Pulmonary artery endothelial cell (primary cell): ENCODE results near the gene BMP2K. TPM values are rescaled to one million over a fixed set of nuclear protein-coding genes. Genes with fewer than 3 reads are reported as not detected.
"Not testable (repeated sequence)": the region's sequence is repeated elsewhere in the genome, so short reads cannot be mapped to it uniquely, and the experiment has no call there.

ENCODE experiments used
- DNase-seq: peaks from one replicate; pipeline ENCODE4 v3.0.0-alpha.2; 2011; ENCODE audit warnings: low read depth, low spot score
- total RNA-seq: library from RNA; depleted of rRNA; stranded (reverse); fragments of >200 nt; gene quantifications from 2 replicates; pipeline ENCODE4 v1.2.3, GENCODE V29; 2014

Gene BMP2K
- total RNA-seq, 1 donor from 2014 or later, result 32.2 TPM

GRCh38 chr4:78846258-78846657 lies 70.1 kb downstream of the BMP2K start:
- DNase-seq, result no peak

DNA sequence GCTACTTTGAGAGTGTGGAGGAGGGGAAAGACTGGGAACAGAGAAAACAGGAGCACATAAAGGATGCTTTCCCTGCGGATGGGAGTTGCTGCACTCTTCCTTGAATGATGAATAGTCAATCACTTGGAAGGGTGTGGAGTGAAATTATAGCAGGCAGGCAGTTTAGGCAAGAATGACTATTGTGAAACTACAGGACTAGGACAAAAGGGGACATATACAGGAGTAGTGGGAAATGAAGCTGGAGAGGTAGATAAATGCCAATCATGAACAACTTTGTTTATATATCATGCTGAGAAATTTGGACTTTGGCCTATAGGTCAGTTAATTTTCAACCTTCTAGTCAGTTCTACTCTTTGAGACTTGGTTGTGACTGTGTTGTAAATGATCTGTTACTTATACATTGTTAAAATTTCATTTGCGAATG lies 86.2 kb downstream of the BMP2K start:
- no peak for DNase-seq

DNA sequence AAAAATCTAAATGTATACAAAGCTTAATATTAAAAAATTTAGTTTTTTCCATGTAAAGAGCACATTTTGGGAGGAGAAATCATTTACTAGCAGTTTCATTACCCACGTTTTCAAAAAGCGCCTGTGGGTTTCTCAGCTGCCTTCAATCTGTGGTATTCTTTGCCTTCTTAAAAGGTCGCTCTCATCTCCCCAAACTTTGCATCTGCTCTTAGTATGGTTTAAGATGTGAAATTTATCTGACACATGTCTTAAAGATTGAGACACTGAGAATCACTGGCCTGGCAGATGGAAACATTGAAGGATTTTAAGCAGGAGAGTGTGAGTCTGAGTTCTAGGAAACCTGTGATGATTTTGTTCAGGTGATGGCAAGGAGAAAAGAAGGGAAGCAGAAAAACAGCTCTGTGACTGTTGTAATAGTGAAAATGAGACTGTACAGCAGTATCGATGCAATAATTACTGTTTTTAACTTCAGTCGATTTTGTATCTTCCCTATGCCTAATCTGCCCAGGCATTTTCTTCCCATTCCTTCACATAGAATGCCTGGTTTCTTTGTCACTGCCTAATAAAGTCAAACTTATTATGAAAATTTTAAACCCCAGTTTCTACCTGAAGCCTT lies 87.2 kb downstream of the BMP2K start:
- DNase-seq, result no peak

DNA sequence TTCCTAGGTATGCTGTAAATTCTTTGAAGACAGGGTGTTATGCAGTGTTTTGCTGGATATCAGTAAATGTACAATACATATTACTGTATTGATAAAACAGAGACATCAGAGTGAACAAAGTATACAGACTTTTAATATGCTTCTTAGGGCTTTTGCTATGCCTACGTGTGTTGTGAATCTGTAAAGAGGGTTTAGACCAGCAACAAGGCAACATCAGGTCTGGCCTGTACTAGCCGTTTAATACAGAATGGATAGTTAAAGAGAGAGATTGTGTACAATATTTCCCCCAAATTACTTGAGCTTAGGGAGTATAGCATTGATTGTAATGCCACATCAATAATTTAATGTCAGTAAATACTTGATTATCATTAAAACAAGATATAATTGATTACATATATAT lies 87.8 kb downstream of the BMP2K start:
- DNase-seq, result no peak

DNA sequence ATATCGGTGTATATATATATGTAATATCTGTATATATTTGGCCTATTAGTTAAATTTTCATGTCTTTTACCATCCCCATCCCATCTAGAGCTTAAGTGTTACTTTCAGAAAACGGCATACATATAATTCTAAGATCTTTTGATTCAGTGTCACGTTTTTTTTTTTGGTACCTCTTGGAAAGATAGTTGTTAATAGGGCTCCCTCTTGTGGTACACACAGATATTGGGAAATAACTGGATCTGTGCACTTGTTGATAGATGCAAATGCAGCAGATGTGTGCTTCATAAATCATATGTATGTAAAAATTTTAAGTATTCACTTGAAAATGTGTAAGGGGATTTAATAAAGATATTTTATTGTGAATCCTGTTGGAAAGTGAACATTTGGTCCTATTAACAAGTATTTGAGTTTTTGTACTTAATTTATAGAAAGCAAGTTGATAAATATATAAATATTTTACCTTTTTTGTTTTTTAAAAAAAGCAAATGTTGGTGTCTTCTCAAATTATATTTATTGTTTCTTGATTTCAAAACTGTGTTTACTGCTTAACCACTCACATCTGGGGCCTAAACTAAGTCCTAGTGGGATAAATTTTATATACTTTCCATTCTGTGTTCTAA lies 88.4 kb downstream of the BMP2K start:
- peak; percentile 50 for DNase-seq

DNA sequence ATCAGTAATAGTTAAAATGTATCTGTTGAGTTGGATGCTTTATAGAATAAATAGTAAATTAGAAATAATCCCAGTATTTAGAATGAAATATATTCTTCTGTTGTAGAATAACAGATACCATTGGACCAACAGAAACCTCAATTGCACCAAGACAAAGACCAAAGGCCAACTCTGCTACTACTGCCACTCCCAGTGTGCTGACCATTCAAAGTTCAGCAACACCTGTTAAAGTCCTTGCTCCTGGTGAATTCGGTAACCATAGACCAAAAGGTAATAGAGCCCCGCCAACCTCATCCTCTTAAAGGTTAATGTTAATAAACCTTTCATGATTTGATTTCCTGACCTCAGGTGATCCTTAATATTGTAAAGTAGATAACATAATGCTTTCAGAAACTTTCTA lies 89.3 kb downstream of the BMP2K start:
- DNase-seq, result no peak

- DNase-seq, result not testable (repeated sequence)
These were observed 92.6 kb downstream of the BMP2K start for GRCh38 chr4:78868712-78869111.

- DNase-seq, result no peak
These were observed 93.9 kb downstream of the BMP2K start for GRCh38 chr4:78870056-78870455.

- DNase-seq, result no peak
These were observed 100.6 kb downstream of the BMP2K start for GRCh38 chr4:78876568-78877320.

GRCh38 chr4:78878031-78878430 lies 101.9 kb downstream of the BMP2K start:
- no peak for DNase-seq

- DNase-seq, result no peak
These were observed 104.8 kb downstream of the BMP2K start for GRCh38 chr4:78880874-78881492.

- DNase-seq, result no peak
These were observed 109.4 kb downstream of the BMP2K start for GRCh38 chr4:78885598-78885997.

DNA sequence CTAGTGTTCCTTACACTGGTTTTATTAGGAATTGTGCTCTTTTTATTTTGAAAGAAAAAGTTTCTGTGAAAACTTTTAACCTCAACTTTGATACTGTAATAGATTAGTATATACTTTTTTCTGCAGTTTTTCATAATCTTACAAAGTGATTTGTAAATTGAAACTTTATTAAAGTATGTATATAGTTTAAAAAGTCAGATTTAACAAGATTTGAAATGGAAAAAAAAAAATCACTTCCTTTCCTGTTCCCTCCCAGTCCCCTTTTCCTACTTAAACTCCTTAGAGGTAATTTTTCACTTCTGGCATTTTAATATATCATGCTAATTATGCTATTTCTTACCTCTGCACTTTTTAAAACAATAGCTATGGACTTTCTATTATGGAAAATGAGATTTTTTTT lies 113.8 kb downstream of the BMP2K start:
- DNase-seq, result no peak

GRCh38 chr4:78899302-78899701 lies 123.2 kb downstream of the BMP2K start:
- no peak for DNase-seq

GRCh38 chr4:78901882-78902281 lies 125.7 kb downstream of the BMP2K start:
- DNase-seq, result no peak

GRCh38 chr4:78902298-78902697 lies 126.1 kb downstream of the BMP2K start:
- no peak for DNase-seq

GRCh38 chr4:78904143-78904542 lies 128.0 kb downstream of the BMP2K start:
- DNase-seq, result no peak

DNA sequence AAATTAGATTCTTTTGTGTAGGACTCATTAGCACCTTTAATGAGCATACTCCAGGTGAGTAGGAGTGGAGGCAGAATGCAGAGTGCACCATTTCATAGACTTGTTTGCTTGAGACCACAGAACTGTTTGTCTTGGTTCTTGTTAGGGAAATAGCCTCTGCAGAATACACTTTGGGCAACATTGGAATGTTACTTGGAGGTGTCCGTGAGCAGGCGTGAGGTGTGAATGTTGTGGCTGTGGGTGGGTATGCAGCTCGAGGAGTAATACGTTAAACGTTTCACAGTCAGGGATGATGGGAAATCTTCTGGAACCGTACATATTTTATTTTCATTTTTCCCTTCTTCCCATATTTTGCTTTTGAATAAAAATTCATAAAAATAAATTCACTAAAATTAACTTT lies 131.5 kb downstream of the BMP2K start:
- no peak for DNase-seq

DNA sequence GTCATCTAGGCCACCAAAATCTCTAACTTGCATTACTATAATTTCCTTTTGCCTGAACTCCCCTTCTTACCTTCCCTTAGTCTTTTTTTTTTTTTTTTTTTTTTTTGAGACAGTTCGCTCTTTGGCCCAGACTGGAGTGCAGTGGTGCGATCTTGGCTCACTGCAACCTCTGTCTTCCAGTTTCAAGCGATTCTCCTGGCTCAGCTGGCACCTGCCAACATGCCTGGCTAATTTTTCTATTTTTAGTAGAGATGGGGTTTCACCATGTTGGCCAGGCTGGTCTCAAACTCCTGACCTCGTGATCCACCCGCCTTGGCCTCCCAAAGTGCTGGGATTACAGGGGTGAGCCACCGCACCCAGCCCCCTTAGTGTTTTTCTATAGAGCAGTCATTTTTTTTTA lies 132.8 kb downstream of the BMP2K start:
- DNase-seq, result not testable (repeated sequence)

DNA sequence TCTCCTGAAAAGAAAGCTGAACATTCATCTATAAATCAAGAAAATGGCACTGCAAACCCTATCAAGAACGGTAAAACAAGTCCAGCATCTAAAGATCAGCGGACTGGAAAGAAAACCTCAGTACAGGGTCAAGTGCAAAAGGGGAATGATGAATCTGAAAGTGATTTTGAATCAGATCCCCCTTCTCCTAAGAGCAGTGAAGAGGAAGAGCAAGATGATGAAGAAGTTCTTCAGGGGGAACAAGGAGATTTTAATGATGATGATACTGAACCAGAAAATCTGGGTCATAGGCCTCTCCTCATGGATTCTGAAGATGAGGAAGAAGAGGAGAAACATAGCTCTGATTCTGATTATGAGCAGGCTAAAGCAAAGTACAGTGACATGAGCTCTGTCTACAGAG lies 134.5 kb downstream of the BMP2K start:
- DNase-seq, result no peak

GRCh38 chr4:78922207-78922606 lies 146.1 kb downstream of the BMP2K start:
- DNase-seq, result no peak
